GM19328 (cell line): ENCODE data around the gene HTR7.

Source experiments
- ATAC-seq: cut with Tn5 transposase; IDR thresholded peaks from one replicate; pipeline ENCODE4 v1.9.1; 2021; ENCODE audit warnings: mild to moderate bottlenecking, moderate library complexity; ENCODE audit not compliant: unreplicated experiment

Gene HTR7

GRCh38 chr10:90745565-90745964, 112.3 kb downstream of the HTR7 start:
- ATAC-seq, result no peak

- no peak for ATAC-seq
These were observed 114.5 kb downstream of the HTR7 start for GRCh38 chr10:90743291-90743690.

- ATAC-seq, result no peak
These were observed 115.8 kb downstream of the HTR7 start for GRCh38 chr10:90741926-90742565.

GRCh38 chr10:90740265-90740664, 117.6 kb downstream of the HTR7 start:
- ATAC-seq, result no peak

- no peak for ATAC-seq
These were observed 119.0 kb downstream of the HTR7 start for GRCh38 chr10:90738885-90739284.

- ATAC-seq, result no peak
These were observed 123.4 kb downstream of the HTR7 start for GRCh38 chr10:90734415-90734814.

- ATAC-seq, result no peak
These were observed 125.3 kb downstream of the HTR7 start for GRCh38 chr10:90732581-90732980.

- ATAC-seq, result no peak
These were observed 134.3 kb downstream of the HTR7 start for GRCh38 chr10:90723416-90724068.

GRCh38 chr10:90722832-90723231, 135.0 kb downstream of the HTR7 start:
- ATAC-seq, result no peak

GRCh38 chr10:90718182-90718581, 139.7 kb downstream of the HTR7 start:
- no peak for ATAC-seq

GRCh38 chr10:90712529-90712928, 145.3 kb downstream of the HTR7 start:
- ATAC-seq, result no peak

GRCh38 chr10:90709727-90710126, 148.1 kb downstream of the HTR7 start:
- ATAC-seq, result no peak

GRCh38 chr10:90707657-90708056, 150.2 kb downstream of the HTR7 start:
- no peak for ATAC-seq

GRCh38 chr10:90701428-90701827, 156.4 kb downstream of the HTR7 start:
- no peak for ATAC-seq

GRCh38 chr10:90695915-90696676, 161.7 kb downstream of the HTR7 start:
- no peak for ATAC-seq
